Common myeloid progenitor, CD34-positive (primary cell): ENCODE results near the gene FAS.

ENCODE experiments used
- CTCF ChIA-PET: fragments of 350-600 bp; sonication (Branson Sonifier 250); formaldehyde crosslinking; loops from one replicate; lab custom pipeline; 2021; ENCODE audit warnings: antibody characterized with exemption; lab: Charles Lee
- POLR2A ChIA-PET: fragments of 350-600 bp; sonication (Branson Sonifier 250); formaldehyde crosslinking; loops from one replicate; lab custom pipeline; 2021; ENCODE audit warnings: antibody characterized with exemption; lab: Charles Lee
- DNase-seq, 3 donors: peaks; one replicate each; pipeline versions ENCODE4 v3.0.0 to v3.0.0-alpha.2; 2013
- H3K27ac ChIP-seq, 2 experiments: 1 replicate in 1 of 2; 2 replicates in 1 of 2; pipeline ENCODE4 v1.7.0; 2013; ENCODE audit warnings: inconsistent platforms in 2 of 2, low read length in 2 of 2, mild to moderate bottlenecking in 2 of 2, low read depth in 1 of 2, moderate library complexity in 1 of 2; ENCODE audit not compliant: severe bottlenecking in 2 of 2, insufficient read depth in 1 of 2, poor library complexity in 1 of 2
- H3K27me3 ChIP-seq, 5 experiments: replicated peaks in 2 of 5; 1 replicate in 3 of 5; 2 replicates in 2 of 5; pipeline versions ENCODE4 v1.6.1 to v1.7.0; 2013; ENCODE audit warnings: low read length in 4 of 5, mild to moderate bottlenecking in 2 of 5, moderate library complexity in 2 of 5, inconsistent platforms in 1 of 5; ENCODE audit not compliant: insufficient read depth in 5 of 5, control insufficient read depth in 4 of 5
- H3K36me3 ChIP-seq, 4 experiments: 1 replicate in 2 of 4; 2 replicates in 2 of 4; pipeline versions ENCODE4 v1.6.1 to v1.7.0; 2013; ENCODE audit warnings: low read length in 3 of 4, control low read depth in 1 of 4, mild to moderate bottlenecking in 1 of 4; ENCODE audit not compliant: control insufficient read depth in 4 of 4, insufficient read depth in 4 of 4
- H3K4me1 ChIP-seq, 4 experiments: 1 replicate in 3 of 4; 2 replicates in 1 of 4; pipeline versions ENCODE4 v1.6.1 to v1.7.1; 2013; ENCODE audit warnings: low read length in 3 of 4, mild to moderate bottlenecking in 3 of 4, control low read depth in 1 of 4, inconsistent platforms in 1 of 4, moderate library complexity in 1 of 4; ENCODE audit not compliant: control insufficient read depth in 4 of 4, insufficient read depth in 4 of 4; ENCODE audit errors: control extremely low read depth in 1 of 4
- H3K4me3 ChIP-seq, 7 experiments: 1 replicate in 4 of 7; 2 replicates in 3 of 7; pipeline versions ENCODE4 v1.5.1 to v1.7.0; 2013; ENCODE audit warnings: mild to moderate bottlenecking in 7 of 7, low read length in 6 of 7, moderate library complexity in 6 of 7, inconsistent platforms in 2 of 7, low read depth in 2 of 7, control low read depth in 1 of 7; ENCODE audit not compliant: insufficient read depth in 4 of 7, control insufficient read depth in 1 of 7; ENCODE audit errors: extremely low read depth in 1 of 7
- H3K9me3 ChIP-seq, 5 experiments: 1 replicate in 4 of 5; 2 replicates in 1 of 5; pipeline versions ENCODE4 v1.6.1 to v1.7.1; 2013; ENCODE audit warnings: low read length in 4 of 5, mild to moderate bottlenecking in 2 of 5, inconsistent platforms in 1 of 5, low read depth in 1 of 5, moderate library complexity in 1 of 5; ENCODE audit not compliant: control insufficient read depth in 4 of 5, insufficient read depth in 2 of 5; ENCODE audit errors: control extremely low read depth in 1 of 5
- WGBS: methylation state at CpG from one replicate; pipeline ENCODE4 v1.1.5; 2013; ENCODE audit not compliant: insufficient coverage; 5-methylcytosine and 5-hydroxymethylcytosine counted together

The FAS gene

DNA sequence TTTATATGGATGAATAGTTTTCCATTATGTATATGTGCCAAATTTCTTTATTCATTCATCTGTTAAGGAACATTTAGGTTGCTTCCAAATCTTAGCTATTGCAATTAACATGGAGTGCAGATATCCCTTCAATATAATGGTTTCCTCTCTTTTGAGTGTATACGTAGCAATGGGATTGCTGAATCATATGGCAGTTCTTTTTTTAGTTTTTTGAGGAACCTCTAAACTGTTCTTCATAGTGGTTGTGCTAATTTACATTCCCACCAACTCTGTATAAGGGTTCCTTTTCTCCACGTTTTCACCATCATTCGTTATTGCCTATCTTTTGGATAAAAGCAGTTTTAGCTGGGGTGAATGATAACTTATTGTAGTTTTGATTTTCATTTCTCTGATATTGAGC lies 46.5 kb downstream of the FAS start:
- Histone ChIP-seq H3K27me3 (no peaks in the 10 kb centered on the region), H3K9me3 (peaks cover 0 to 3% (median 0%) of the 10 kb centered on the region in 5 experiments), H3K36me3 (no peaks in the 10 kb centered on the region), H3K27ac (no peak overlapping the region), H3K4me1 (peaks cover 0 to 15% (median 6%) of the 10 kb centered on the region in 4 experiments), H3K4me3 (no peak overlapping the region)
- WGBS: no CpG with 5 or more reads among the region's 3 CpGs
- peak in 2 of 3 donors; percentile 28 to 39 for DNase-seq
- ChIA-PET CTCF (interaction anchor here (0.7 to 5.0 kb wide), 5 partner anchors 20 to 180 kb away, joined by 3 to 23 read pairs (median 3); partner anchors contain the start of gene CH25H), POLR2A (no interaction called here)

DNA sequence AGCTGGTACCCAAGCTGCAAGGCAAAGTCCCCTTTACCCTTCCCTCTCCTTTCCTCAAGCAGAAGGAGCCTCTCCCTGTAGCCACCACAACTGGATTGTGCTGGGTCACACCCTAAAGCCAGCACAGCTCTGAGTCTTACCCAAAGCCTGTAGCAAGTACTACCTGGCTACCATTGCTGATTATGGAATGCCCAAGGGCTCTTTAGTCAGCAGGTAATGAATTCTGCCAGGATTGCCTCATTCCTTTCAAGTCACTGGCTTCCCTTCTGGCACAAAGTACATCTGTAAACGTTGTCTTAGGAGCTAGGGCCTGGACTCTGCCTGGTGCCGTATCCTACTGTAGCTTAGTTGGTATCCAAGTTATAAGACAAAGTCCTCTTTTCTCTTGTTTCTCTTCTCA lies 52.0 kb downstream of the FAS start:
- peaks cover 0 to 4% (median 1%) of the 10 kb centered on the region in 4 experiments for H3K4me1 ChIP-seq
- DNase-seq: no peak
- 100% methylated on average over 2 of the region's 2 CpGs for WGBS
- POLR2A ChIA-PET: no interaction called here
- no peak overlapping the region for H3K4me3 ChIP-seq
- CTCF ChIA-PET: interaction anchor here (0.9 kb wide), 1 partner anchor 176 kb away, joined by 4 read pairs; no protein-coding TSS in a partner anchor
- H3K27me3 ChIP-seq: no peaks in the 10 kb centered on the region
- H3K27ac ChIP-seq: no peak overlapping the region
- no peaks in the 10 kb centered on the region for H3K36me3 ChIP-seq
- H3K9me3 ChIP-seq: peaks cover 0 to 3% (median 0%) of the 10 kb centered on the region in 5 experiments

DNA sequence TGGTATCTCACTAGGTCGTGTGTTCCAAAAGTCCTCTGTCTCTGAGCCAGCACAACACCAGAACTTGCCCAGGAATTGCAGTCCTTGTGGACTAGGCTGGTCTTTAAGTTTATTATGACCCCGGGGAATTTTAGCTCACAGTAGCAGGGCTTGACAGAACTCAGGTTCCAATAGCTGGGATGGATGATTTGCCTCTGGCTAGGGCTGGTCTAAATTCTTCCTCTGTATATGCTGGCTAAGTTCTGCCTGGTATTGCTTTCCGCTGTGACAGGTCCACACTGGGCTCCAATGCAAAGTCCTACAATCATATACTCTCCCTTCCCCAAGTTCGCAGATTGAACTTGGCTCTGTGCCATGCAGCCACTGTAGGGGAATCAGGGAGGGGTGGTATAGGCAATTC lies 52.5 kb downstream of the FAS start:
- no peak overlapping the region for H3K4me3 ChIP-seq
- DNase-seq: no peak
- ChIA-PET POLR2A (no interaction called here), CTCF (no interaction called here)
- H3K27ac ChIP-seq: no peak overlapping the region
- WGBS: 100% methylated on average over 2 of the region's 4 CpGs
- H3K9me3 ChIP-seq: peaks cover 0 to 3% (median 0%) of the 10 kb centered on the region in 5 experiments
- no peaks in the 10 kb centered on the region for H3K27me3 ChIP-seq
- no peaks in the 10 kb centered on the region for H3K36me3 ChIP-seq
- H3K4me1 ChIP-seq: peaks cover 0 to 6% (median 2%) of the 10 kb centered on the region in 4 experiments

DNA sequence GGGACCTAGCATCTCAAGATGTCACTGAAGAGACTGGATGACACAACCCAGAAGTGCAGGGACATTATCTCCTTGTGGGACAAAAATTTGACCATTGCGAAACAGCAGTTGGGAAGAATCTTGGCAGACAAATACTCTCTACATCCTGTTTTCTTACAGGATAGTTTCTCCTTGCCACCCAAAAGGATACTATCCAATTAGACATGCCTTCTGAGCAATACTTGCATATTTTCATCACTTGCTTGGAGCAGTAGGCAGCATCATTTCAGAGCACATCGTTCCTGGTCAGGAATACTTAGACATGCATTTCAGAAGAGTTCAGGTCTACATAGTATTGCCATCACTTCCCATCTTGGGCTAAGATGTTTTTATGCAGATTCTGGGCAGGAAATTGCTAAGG lies 56.8 kb downstream of the FAS start:
- H3K36me3 ChIP-seq: no peaks in the 10 kb centered on the region
- peaks cover 0 to 16% (median 4%) of the 10 kb centered on the region in 4 experiments for H3K4me1 ChIP-seq
- no peaks in the 10 kb centered on the region for H3K9me3 ChIP-seq
- H3K27ac ChIP-seq: no peak overlapping the region
- no peaks in the 10 kb centered on the region for H3K27me3 ChIP-seq
- CTCF ChIA-PET: interaction anchor here (1.6 kb wide), 1 partner anchor 16 kb away, joined by 5 read pairs; no protein-coding TSS in a partner anchor
- WGBS: 80% methylated on average over 2 of the region's 2 CpGs
- POLR2A ChIA-PET: no interaction called here
- no peak overlapping the region for H3K4me3 ChIP-seq
- DNase-seq: no peak

DNA sequence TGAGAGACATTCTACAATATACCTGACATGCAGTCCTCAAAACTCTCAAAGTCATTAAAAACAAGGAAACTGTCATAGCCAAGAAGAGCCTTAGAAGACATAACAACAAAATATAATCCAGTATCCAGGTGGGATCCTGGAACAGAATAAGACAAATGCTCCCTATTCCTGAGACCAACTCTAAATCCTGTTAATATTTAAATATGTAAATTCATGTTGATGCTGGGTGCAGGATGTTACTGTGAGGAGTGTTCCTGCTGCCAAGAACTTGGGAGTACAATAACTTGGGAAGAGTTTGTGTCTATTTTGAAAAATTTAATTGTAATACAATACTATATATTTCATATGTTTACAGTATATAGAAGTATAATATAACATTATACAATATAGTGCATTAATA lies 61.0 kb downstream of the FAS start:
- POLR2A ChIA-PET: no interaction called here
- Histone ChIP-seq H3K36me3 (no peaks in the 10 kb centered on the region), H3K9me3 (no peaks in the 10 kb centered on the region), H3K4me3 (no peak overlapping the region), H3K27me3 (no peaks in the 10 kb centered on the region), H3K4me1 (peaks cover 0 to 16% (median 4%) of the 10 kb centered on the region in 4 experiments), H3K27ac (no peak overlapping the region)
- CTCF ChIA-PET: no interaction called here
- DNase-seq: no peak

DNA sequence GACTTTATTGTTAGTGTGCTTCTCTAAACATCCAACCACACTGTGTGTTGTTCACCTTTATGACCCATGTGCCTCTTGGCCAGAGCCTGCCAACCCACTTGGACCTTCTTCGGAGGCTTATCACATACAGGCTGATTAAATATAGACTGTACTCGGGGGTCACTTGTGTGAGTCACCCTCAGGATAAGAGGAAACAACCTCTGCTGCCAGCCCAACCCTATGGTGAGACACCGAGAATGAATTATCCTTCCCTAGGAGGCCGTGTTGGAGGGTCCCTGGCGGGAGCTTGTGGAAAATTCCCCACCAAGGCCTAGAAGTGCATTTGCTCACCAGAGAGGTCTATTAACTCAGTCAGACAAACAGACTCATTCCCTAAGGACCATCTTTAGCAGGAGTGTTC lies 63.0 kb downstream of the FAS start:
- H3K9me3 ChIP-seq: no peaks in the 10 kb centered on the region
- no peak overlapping the region for H3K4me3 ChIP-seq
- H3K36me3 ChIP-seq: no peaks in the 10 kb centered on the region
- 100% methylated on average over 5 of the region's 5 CpGs for WGBS
- CTCF ChIA-PET: no interaction called here
- POLR2A ChIA-PET: no interaction called here
- H3K27ac ChIP-seq: no peak overlapping the region
- no peak for DNase-seq
- peaks cover 0 to 10% (median 1%) of the 10 kb centered on the region in 4 experiments for H3K4me1 ChIP-seq
- no peaks in the 10 kb centered on the region for H3K27me3 ChIP-seq

DNA sequence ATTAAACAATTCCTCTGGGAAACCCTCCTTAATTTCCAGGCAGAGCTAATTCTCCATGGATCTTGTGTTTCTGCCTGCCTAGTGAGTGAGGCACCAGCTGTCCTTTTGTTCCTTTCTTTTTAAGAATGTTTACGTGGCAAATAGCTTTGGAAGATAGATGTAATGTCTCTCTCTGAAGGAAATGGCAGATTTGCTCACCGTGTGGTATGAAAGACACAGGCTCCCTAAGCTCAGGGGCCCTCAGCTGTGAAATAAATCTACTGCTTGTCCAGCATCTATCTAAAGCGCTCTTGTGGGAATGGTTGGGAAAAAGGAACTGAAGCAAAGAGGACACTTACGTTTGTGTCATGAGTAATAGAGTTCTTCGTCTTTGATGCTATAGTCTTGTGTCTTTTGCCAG lies 64.6 kb downstream of the FAS start:
- POLR2A ChIA-PET: no interaction called here
- Histone ChIP-seq H3K4me1 (peaks cover 0 to 10% (median 1%) of the 10 kb centered on the region in 4 experiments), H3K36me3 (no peaks in the 10 kb centered on the region), H3K9me3 (no peaks in the 10 kb centered on the region), H3K27ac (no peak overlapping the region), H3K4me3 (no peak overlapping the region), H3K27me3 (no peaks in the 10 kb centered on the region)
- DNase-seq: no peak
- 96% methylated on average over 4 of the region's 5 CpGs for WGBS
- CTCF ChIA-PET: interaction anchor here (1.0 to 1.7 kb wide), 3 partner anchors 28 to 159 kb away, joined by 3 to 4 read pairs (median 3); no protein-coding TSS in a partner anchor
